Dermis microvascular lymphatic vessel endothelial cell (primary cell): ENCODE data around the gene ITM2C. TPM values are rescaled to one million over a fixed set of nuclear protein-coding genes. Genes with fewer than 3 reads are reported as not detected.

Experiments
- DNase-seq, 2 donors: peaks; one replicate each; pipeline versions ENCODE4 v3.0.0 to v3.0.0-alpha.2; 2010; ENCODE audit warnings: low read depth in 2 of 2
- total RNA-seq: library from RNA; depleted of rRNA; stranded (reverse); fragments of >200 nt; gene quantifications from 2 replicates; pipeline ENCODE4 v1.2.1, GENCODE V29; 2014

ITM2C gene
- total RNA-seq, 1 donor from 2014 or later: 31.6 TPM

DNA sequence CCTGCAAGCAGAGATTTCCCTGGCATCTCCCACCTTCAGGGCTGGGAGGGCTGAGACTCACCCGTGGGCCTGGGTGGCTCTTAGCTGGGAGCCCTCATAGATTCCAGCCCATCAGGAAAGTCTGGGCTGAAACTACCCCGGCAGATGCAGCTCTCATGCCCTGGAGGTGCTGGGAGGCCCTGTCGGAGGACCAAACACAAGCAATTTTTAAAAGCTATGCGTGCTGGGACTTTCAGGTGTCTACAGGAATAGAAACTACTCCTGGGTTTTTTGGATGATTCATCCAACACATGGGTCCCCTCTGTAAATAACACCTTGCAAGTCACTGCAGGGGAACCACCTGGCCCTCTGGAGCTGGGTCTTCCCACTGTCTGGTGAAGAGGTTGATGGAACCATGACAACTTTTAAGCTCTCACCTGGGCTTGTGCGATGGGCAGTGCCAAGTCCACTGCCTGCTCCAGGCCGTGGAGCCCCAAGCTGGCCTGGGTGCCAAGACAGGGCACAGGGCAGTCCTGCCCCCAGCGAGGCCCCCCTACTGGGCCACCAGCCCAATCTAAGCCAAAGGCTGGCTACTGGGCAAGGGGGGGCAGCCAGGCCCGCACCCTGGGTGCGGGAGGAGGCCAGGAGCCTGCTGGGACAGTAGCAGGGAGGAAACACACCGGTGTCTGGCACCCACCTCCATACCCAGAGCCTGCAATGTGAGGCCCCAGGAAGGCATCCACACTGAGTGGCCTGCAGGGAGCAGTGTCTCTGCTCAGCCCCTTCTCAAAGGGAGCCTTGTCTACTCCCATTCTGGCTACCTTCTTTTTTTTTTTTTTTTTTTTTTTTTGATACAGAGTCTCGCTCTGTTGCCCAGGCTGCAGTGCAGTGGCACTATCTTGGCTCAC lies 61.4 kb downstream of the ITM2C start:
- DNase-seq: no peak

DNA sequence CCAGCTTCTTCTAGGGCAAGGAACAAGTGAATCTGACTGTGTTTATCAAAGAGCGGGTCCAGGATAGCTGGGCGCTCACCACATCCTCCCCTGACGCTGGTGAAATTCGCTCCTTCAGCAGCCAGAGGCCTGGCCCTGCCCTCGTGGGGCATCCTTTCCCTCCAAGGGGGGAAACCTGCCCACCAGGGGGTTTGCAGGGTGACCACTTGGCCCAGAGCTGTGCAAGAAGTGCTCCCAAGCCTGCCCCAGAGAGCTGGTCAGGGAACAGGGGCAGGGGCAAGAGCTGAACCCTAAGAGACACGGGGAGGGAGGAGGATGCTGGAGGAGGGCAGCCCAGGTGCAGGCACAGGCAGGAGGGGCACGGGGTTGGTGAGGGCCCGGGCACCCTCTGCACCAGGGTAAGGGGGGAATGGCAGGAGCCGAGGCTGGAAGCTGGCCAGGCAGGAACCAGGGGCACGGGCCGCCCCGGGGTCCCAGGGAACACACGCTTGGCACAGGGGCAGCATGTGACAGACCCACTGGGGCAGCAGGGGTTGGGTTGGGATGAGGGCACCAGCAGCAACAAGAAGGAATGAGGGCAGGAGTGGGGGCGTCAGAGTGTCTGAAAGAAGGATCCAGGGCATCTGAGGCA lies 63.1 kb downstream of the ITM2C start:
- no peak for DNase-seq

Other genes with a start within 250 kb of the ITM2C start
- 46.0 and 56.9 TPM in 2 replicates for gene CAB39, start 152.1 kb upstream of the ITM2C start, total RNA-seq
- gene GPR55, start 60.3 kb downstream of the ITM2C start, total RNA-seq: not detected in 2 replicates
- not detected in 2 replicates for gene SPATA3, start 131.2 kb downstream of the ITM2C start, total RNA-seq
- gene C2orf72, start 172.6 kb downstream of the ITM2C start, total RNA-seq: not detected in 2 replicates
- gene PSMD1, start 191.9 kb downstream of the ITM2C start, total RNA-seq: 128 and 142 TPM in 2 replicates